ENCODE data around the gene TIAM1. TPM values are rescaled to one million over a fixed set of nuclear protein-coding genes. Genes with fewer than 3 reads are reported as not detected.

TIAM1 gene
- total and polyA plus RNA-seq, 4 experiments from 2014 or later = 22.5 to 104 (median 67.4) TPM

- H3K4me3 Mint-ChIP-seq = peak overlapping the region; percentile 33 to 84 (median 78)
- no peaks in the 10 kb centered on the region for H3K27me3 Mint-ChIP-seq
- POLR2A ChIA-PET (ENCODE audit: partially characterized antibody) = interaction anchor here (0.7 to 8.9 kb wide), 8 partner anchors 11 to 400 kb away, joined by 3 to 94 read pairs (median 5); no protein-coding TSS in a partner anchor
- Histone ChIP-seq H3K36me3 (ENCODE audit: insufficient read depth, low read length) (no peaks in the 10 kb centered on the region), H3K4me3 (ENCODE audit: low read length in 2 of 2) (peak overlapping the region in 1 of 2 donors; percentile 1), H3K27ac (ENCODE audit: low read depth, low read length) (peak overlapping the region; percentile 27), H3K4me1 (ENCODE audit: insufficient read depth, low read length) (peaks cover 67% of the 10 kb centered on the region), H3K27me3 (ENCODE audit: insufficient read depth, low read length) (no peaks in the 10 kb centered on the region), H3K9me3 (ENCODE audit: control insufficient read depth in 1 of 2, low read length in 2 of 2) (no peaks in the 10 kb centered on the region)
- CTCF ChIA-PET (ENCODE audit: partially characterized antibody) = interaction anchor here (0.8 to 9.4 kb wide), 9 partner anchors 8 to 422 kb away, joined by 3 to 80 read pairs (median 4); no protein-coding TSS in a partner anchor
- H3K36me3 Mint-ChIP-seq = peaks cover 35 to 37% of the 10 kb centered on the region in 2 donors
- H3K9me3 Mint-ChIP-seq = peaks cover 0 to 15% (median 2%) of the 10 kb centered on the region in 8 donors
- intact Hi-C loops (cut with micrococcal nuclease) = loop anchor here (1.0 to 2.0 kb wide), 3 partner anchors 8 to 26 kb away; no protein-coding TSS in a partner anchor
- peak in 4 of 5 donors; percentile 40 to 50 (median 41) for DNase-seq
- H3K27ac Mint-ChIP-seq = peak overlapping the region; percentile 70 to 96 (median 91)
- peaks cover 43 to 82% (median 71%) of the 10 kb centered on the region in 4 donors for H3K4me1 Mint-ChIP-seq
Observed at GRCh38 chr21:31158789-31159581, 185.1 kb downstream of the TIAM1 start.

GRCh38 chr21:31157756-31158155 lies 186.3 kb downstream of the TIAM1 start:
- POLR2A ChIA-PET (ENCODE audit: partially characterized antibody) = interaction anchor here (0.7 to 8.9 kb wide), 3 partner anchors 12 to 26 kb away, joined by 3 to 94 read pairs (median 18); no protein-coding TSS in a partner anchor
- CTCF ChIA-PET (ENCODE audit: partially characterized antibody) = interaction anchor here (1.2 to 9.4 kb wide), 3 partner anchors 10 to 37 kb away, joined by 4 to 80 read pairs (median 5); no protein-coding TSS in a partner anchor
- Histone ChIP-seq H3K4me1 (ENCODE audit: insufficient read depth, low read length) (peaks cover 56% of the 10 kb centered on the region), H3K27ac (ENCODE audit: low read depth, low read length) (no peak overlapping the region), H3K36me3 (ENCODE audit: insufficient read depth, low read length) (no peaks in the 10 kb centered on the region), H3K27me3 (ENCODE audit: insufficient read depth, low read length) (no peaks in the 10 kb centered on the region), H3K4me3 (ENCODE audit: low read length in 2 of 2) (no peak overlapping the region), H3K9me3 (ENCODE audit: control insufficient read depth in 1 of 2, low read length in 2 of 2) (no peaks in the 10 kb centered on the region)
- Mint-ChIP-seq H3K4me1 (peaks cover 35 to 79% (median 65%) of the 10 kb centered on the region in 4 donors), H3K4me3 (peak overlapping the region in 2 of 8 donors; percentile 8 to 77), H3K36me3 (peaks cover 39 to 40% of the 10 kb centered on the region in 2 donors), H3K27ac (peak overlapping the region in 5 of 7 donors; percentile 36 to 96 (median 57)), H3K9me3 (peaks cover 0 to 15% (median 2%) of the 10 kb centered on the region in 8 donors), H3K27me3 (no peaks in the 10 kb centered on the region)
- no peak for DNase-seq
- intact Hi-C loops (cut with micrococcal nuclease) = loop anchor here (2.0 kb wide), 1 partner anchor 25 kb away; no protein-coding TSS in a partner anchor

GRCh38 chr21:31156662-31157061 lies 187.4 kb downstream of the TIAM1 start:
- H3K27ac Mint-ChIP-seq = peak overlapping the region in 2 of 7 donors; percentile 40 to 68
- no peak overlapping the region for H3K4me3 Mint-ChIP-seq
- peaks cover 45% of the 10 kb centered on the region for H3K4me1 ChIP-seq (ENCODE audit: insufficient read depth, low read length)
- H3K36me3 ChIP-seq (ENCODE audit: insufficient read depth, low read length) = peaks cover 5% of the 10 kb centered on the region
- no peak for DNase-seq
- no peaks in the 10 kb centered on the region for H3K27me3 Mint-ChIP-seq
- ChIA-PET CTCF (ENCODE audit: partially characterized antibody) (interaction anchor here (0.9 to 9.4 kb wide), 8 partner anchors 16 to 60 kb away, joined by 3 to 80 read pairs (median 4); no protein-coding TSS in a partner anchor), POLR2A (ENCODE audit: partially characterized antibody) (interaction anchor here (8.9 kb wide), 1 partner anchor 27 kb away, joined by 94 read pairs; no protein-coding TSS in a partner anchor)
- H3K4me1 Mint-ChIP-seq = peaks cover 31 to 73% (median 57%) of the 10 kb centered on the region in 4 donors
- peaks cover 43% of the 10 kb centered on the region in 2 donors for H3K36me3 Mint-ChIP-seq
- peaks cover 0 to 15% (median 2%) of the 10 kb centered on the region in 8 donors for H3K9me3 Mint-ChIP-seq
- H3K9me3 ChIP-seq (ENCODE audit: control insufficient read depth in 1 of 2, low read length in 2 of 2) = no peaks in the 10 kb centered on the region
- H3K4me3 ChIP-seq (ENCODE audit: low read length in 2 of 2) = no peak overlapping the region
- no peak overlapping the region for H3K27ac ChIP-seq (ENCODE audit: low read depth, low read length)
- intact Hi-C loops (cut with micrococcal nuclease) = no loop called here
- no peaks in the 10 kb centered on the region for H3K27me3 ChIP-seq (ENCODE audit: insufficient read depth, low read length)

GRCh38 chr21:31156169-31156568 lies 187.9 kb downstream of the TIAM1 start:
- DNase-seq = no peak
- Histone ChIP-seq H3K36me3 (ENCODE audit: insufficient read depth, low read length) (peaks cover 10% of the 10 kb centered on the region), H3K27me3 (ENCODE audit: insufficient read depth, low read length) (no peaks in the 10 kb centered on the region), H3K9me3 (ENCODE audit: control insufficient read depth in 1 of 2, low read length in 2 of 2) (no peaks in the 10 kb centered on the region), H3K4me3 (ENCODE audit: low read length in 2 of 2) (no peak overlapping the region), H3K4me1 (ENCODE audit: insufficient read depth, low read length) (peaks cover 45% of the 10 kb centered on the region), H3K27ac (ENCODE audit: low read depth, low read length) (no peak overlapping the region)
- Mint-ChIP-seq H3K4me1 (peaks cover 33 to 73% (median 58%) of the 10 kb centered on the region in 4 donors), H3K9me3 (peaks cover 0 to 15% (median 2%) of the 10 kb centered on the region in 8 donors), H3K36me3 (peaks cover 47 to 48% of the 10 kb centered on the region in 2 donors), H3K27ac (peak overlapping the region in 1 of 7 donors; percentile 86), H3K27me3 (no peaks in the 10 kb centered on the region), H3K4me3 (peak overlapping the region in 1 of 8 donors; percentile 46)
- intact Hi-C loops (cut with micrococcal nuclease) = no loop called here
- ChIA-PET POLR2A (ENCODE audit: partially characterized antibody) (interaction anchor here (8.9 kb wide), 1 partner anchor 28 kb away, joined by 94 read pairs; no protein-coding TSS in a partner anchor), CTCF (ENCODE audit: partially characterized antibody) (interaction anchor here (0.9 to 9.4 kb wide), 8 partner anchors 16 to 60 kb away, joined by 3 to 80 read pairs (median 4); no protein-coding TSS in a partner anchor)

- H3K27me3 ChIP-seq (ENCODE audit: insufficient read depth, low read length) = no peaks in the 10 kb centered on the region
- no peaks in the 10 kb centered on the region for H3K9me3 ChIP-seq (ENCODE audit: control insufficient read depth in 1 of 2, low read length in 2 of 2)
- no peak overlapping the region for H3K27ac ChIP-seq (ENCODE audit: low read depth, low read length)
- Mint-ChIP-seq H3K4me3 (peak overlapping the region in 1 of 8 donors; percentile 9), H3K36me3 (peaks cover 69 to 77% of the 10 kb centered on the region in 2 donors), H3K9me3 (peaks cover 0 to 8% (median 3%) of the 10 kb centered on the region in 8 donors), H3K27ac (no peak overlapping the region), H3K27me3 (no peaks in the 10 kb centered on the region), H3K4me1 (peaks cover 33 to 67% (median 56%) of the 10 kb centered on the region in 4 donors)
- no peak overlapping the region for H3K4me3 ChIP-seq (ENCODE audit: low read length in 2 of 2)
- ChIA-PET CTCF (ENCODE audit: partially characterized antibody) (interaction anchor here (1.4 to 2.8 kb wide), 4 partner anchors 8 to 52 kb away, joined by 3 to 7 read pairs (median 4); no protein-coding TSS in a partner anchor), POLR2A (ENCODE audit: partially characterized antibody) (interaction anchor here (0.8 to 1.9 kb wide), 6 partner anchors 9 to 52 kb away, joined by 3 to 5 read pairs (median 3); no protein-coding TSS in a partner anchor)
- intact Hi-C loops (cut with micrococcal nuclease) = loop anchor here (1.0 to 2.0 kb wide), 2 partner anchors 8 to 13 kb away; no protein-coding TSS in a partner anchor
- H3K4me1 ChIP-seq (ENCODE audit: insufficient read depth, low read length) = peaks cover 25% of the 10 kb centered on the region
- H3K36me3 ChIP-seq (ENCODE audit: insufficient read depth, low read length) = peaks cover 22% of the 10 kb centered on the region
- DNase-seq = no peak
Observed at GRCh38 chr21:31151156-31152045, 192.7 kb downstream of the TIAM1 start.

- Mint-ChIP-seq H3K27me3 (no peaks in the 10 kb centered on the region), H3K36me3 (peaks cover 55 to 56% of the 10 kb centered on the region in 2 donors), H3K9me3 (peaks cover 0 to 3% (median 0%) of the 10 kb centered on the region in 8 donors), H3K27ac (peak overlapping the region in 2 of 7 donors; percentile 19 to 78), H3K4me1 (peaks cover 18 to 41% (median 27%) of the 10 kb centered on the region in 4 donors), H3K4me3 (no peak overlapping the region)
- ChIA-PET POLR2A (ENCODE audit: partially characterized antibody) (no interaction called here), CTCF (ENCODE audit: partially characterized antibody) (interaction anchor here (0.7 to 1.5 kb wide), 2 partner anchors 30 to 39 kb away, joined by 3 read pairs; no protein-coding TSS in a partner anchor)
- Histone ChIP-seq H3K4me1 (ENCODE audit: insufficient read depth, low read length) (peaks cover 19% of the 10 kb centered on the region), H3K4me3 (ENCODE audit: low read length in 2 of 2) (no peak overlapping the region), H3K36me3 (ENCODE audit: insufficient read depth, low read length) (peaks cover 30% of the 10 kb centered on the region), H3K27me3 (ENCODE audit: insufficient read depth, low read length) (no peaks in the 10 kb centered on the region), H3K27ac (ENCODE audit: low read depth, low read length) (no peak overlapping the region), H3K9me3 (ENCODE audit: control insufficient read depth in 1 of 2, low read length in 2 of 2) (no peaks in the 10 kb centered on the region)
- intact Hi-C loops (cut with micrococcal nuclease) = no loop called here
- no peak for DNase-seq
Observed at GRCh38 chr21:31145274-31145673, 198.8 kb downstream of the TIAM1 start.

All from CD4-positive, alpha-beta memory T cell (primary cell).